ENCODE results near the gene TP53TG5. TPM values are rescaled to one million over a fixed set of nuclear protein-coding genes. Genes with fewer than 3 reads are reported as not detected.
A peak's percentile ranks its signal among the peaks of the same experiment; 100 is the strongest.

The TP53TG5 gene
- total and polyA plus RNA-seq, 10 of the 15 experiments (the other 5 are each of a cell fraction or from before 2014, with no cell fraction given) = 0.24 TPM; not detected in 9

DNA sequence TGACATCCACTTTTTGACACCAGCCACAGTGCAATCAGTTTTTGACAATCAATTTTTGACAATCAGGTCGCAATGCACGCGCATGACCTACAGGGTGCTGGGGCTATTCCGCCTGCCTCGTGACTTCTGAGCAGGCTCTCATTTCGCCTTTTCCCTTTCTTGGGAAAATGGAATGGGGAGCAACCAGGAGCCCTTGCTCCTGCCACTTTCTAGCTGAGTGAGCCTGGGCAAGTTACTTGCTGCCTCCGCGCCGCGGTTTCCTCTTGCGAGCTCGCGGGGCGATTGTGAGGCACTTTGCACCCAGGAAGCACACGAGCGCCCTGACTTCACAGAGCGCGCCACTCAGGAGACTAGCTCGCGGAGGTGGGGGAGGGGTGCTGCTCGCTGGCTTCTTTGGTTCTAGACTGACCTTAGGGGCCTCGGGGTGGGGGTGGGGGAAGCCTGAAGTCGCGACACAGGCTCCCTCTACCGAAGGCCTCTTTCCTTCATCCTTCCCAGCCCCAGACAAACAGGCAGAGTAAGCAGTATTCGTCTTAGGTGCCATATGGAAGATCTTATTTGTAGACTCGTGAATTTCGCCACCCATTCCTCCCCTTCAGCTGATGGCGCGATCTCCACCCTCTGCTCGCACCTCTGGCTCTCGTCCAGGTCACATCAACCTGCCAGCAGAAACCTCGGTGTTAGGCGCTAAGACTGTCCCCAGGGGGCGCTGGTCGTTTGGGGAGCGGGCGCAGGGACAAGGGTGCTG lies 4.6 kb downstream of the TP53TG5 start:
- no peaks in the 10 kb centered on the region for H3K9me3 ChIP-seq (replicated peaks; ENCODE audit: control insufficient read depth, insufficient read depth, low read length)
- intact Hi-C loops (cut with micrococcal nuclease; ENCODE audit: unreplicated experiment) (loop anchor here (1.0 kb wide), 1 partner anchor 64 kb away; no protein-coding TSS in a partner anchor), in situ Hi-C loops (cut with MboI) (loop anchor here (5.0 kb wide), 1 partner anchor 64 kb away; no protein-coding TSS in a partner anchor)
- no peaks in the 10 kb centered on the region for H3K79me2 ChIP-seq (ENCODE audit: control insufficient read depth, insufficient read depth, low read length)
- H4K20me1 ChIP-seq (ENCODE audit: control insufficient read depth, insufficient read depth) = no peaks in the 10 kb centered on the region
- DNase-seq (ENCODE audit: low read depth, low spot score) (no peak), FAIRE-seq (peak; percentile 95), ATAC-seq (peak; percentile 98)
- H3K27ac ChIP-seq (ENCODE audit: control insufficient read depth, insufficient read depth) = no peak overlapping the region
- POLR2A ChIA-PET = interaction anchor here (0.7 to 2.5 kb wide), 5 partner anchors 11 to 64 kb away, joined by 3 to 8 read pairs (median 4); partner anchors contain the start of genes PIGT and SYS1
- SMC1A ChIA-PET (ENCODE audit: uncharacterized antibody, unreplicated experiment) = interaction anchor here (0.6 to 19.8 kb wide), 22 partner anchors 11 to 537 kb away, joined by 3 to 440 read pairs (median 4); partner anchors contain the start of genes PIGT, SYS1 and WFDC10A
- H3K4me2 ChIP-seq (ENCODE audit: control insufficient read depth, insufficient read depth) = peak overlapping the region; percentile 89
- peak overlapping the region; percentile 59; the same call in 1 of the 2 replicates for H3K4me3 ChIP-seq
- peaks cover 15% of the 10 kb centered on the region for H3K4me1 ChIP-seq (ENCODE audit: control insufficient read depth, insufficient read depth, low read length)
- H3K27me3 ChIP-seq (replicated peaks in 1 of 2; ENCODE audit: control insufficient read depth in 2 of 2, insufficient read depth in 2 of 2, low read length in 1 of 2) = no peaks in the 10 kb centered on the region
- peak overlapping the region; percentile 43; the same call in 1 of the 2 replicates for H2AFZ ChIP-seq (ENCODE audit: control insufficient read depth, low read depth, low read length)
- CTCF ChIA-PET = interaction anchor here (0.6 to 19.4 kb wide), 32 partner anchors 11 to 464 kb away, joined by 3 to 685 read pairs (median 5); partner anchors contain the start of genes PABPC1L, PIGT and SYS1
- WGBS (ENCODE audit: insufficient coverage, insufficient replicate concordance, low lambda C conversion rate, missing lambda C conversion rate) = 2% methylated on average over 36 of the region's 38 CpGs
- no TSS peak for BruUV-seq (replicated peaks)
- RAD21 ChIA-PET (ENCODE audit: unreplicated experiment) = interaction anchor here (0.7 to 17.6 kb wide), 18 partner anchors 10 to 397 kb away, joined by 3 to 394 read pairs (median 8); partner anchors contain the start of genes PIGT and SYS1
- no peaks in the 10 kb centered on the region for H3K36me3 ChIP-seq (ENCODE audit: control insufficient read depth in 2 of 2, insufficient read depth in 2 of 2, low read length in 1 of 2)
- no peak overlapping the region for H3K9ac ChIP-seq (ENCODE audit: control insufficient read depth, insufficient read depth, low read length)
- TF ChIP-seq GABPA (IDR thresholded peaks at IDR 0.05; ENCODE audit: low read depth) (no peak), RELA (IDR thresholded peaks at IDR 0.05; ENCODE audit: borderline replicate concordance, partially characterized antibody) (no peak), EP300 (IDR thresholded peaks at IDR 0.05; ENCODE audit: borderline replicate concordance in 1 of 2, control insufficient read depth in 1 of 2, low read depth in 2 of 2, low read length in 2 of 2) (no peak), ASH2L (IDR thresholded peaks at IDR 0.05; ENCODE audit: borderline replicate concordance, low read depth) (no peak), TAF1 (IDR thresholded peaks at IDR 0.05; ENCODE audit: borderline replicate concordance, low read depth, low read length) (no peak), NRF1 (conservative IDR thresholded peaks at IDR 0.05; ENCODE audit: low read depth, low read length) (no peak), PAX8 (IDR thresholded peaks at IDR 0.05) (no peak), ZNF24 (IDR thresholded peaks at IDR 0.05) (no peak), ZNF274 (IDR thresholded peaks at IDR 0.05; ENCODE audit: insufficient read depth, insufficient read length) (no peak), HDAC2 (IDR thresholded peaks at IDR 0.05) (no peak), CEBPB (IDR thresholded peaks at IDR 0.05; ENCODE audit: borderline replicate concordance in 1 of 2, low read depth in 2 of 2, low read length in 2 of 2) (no peak)
- TF ChIP-seq, protein P1, sequence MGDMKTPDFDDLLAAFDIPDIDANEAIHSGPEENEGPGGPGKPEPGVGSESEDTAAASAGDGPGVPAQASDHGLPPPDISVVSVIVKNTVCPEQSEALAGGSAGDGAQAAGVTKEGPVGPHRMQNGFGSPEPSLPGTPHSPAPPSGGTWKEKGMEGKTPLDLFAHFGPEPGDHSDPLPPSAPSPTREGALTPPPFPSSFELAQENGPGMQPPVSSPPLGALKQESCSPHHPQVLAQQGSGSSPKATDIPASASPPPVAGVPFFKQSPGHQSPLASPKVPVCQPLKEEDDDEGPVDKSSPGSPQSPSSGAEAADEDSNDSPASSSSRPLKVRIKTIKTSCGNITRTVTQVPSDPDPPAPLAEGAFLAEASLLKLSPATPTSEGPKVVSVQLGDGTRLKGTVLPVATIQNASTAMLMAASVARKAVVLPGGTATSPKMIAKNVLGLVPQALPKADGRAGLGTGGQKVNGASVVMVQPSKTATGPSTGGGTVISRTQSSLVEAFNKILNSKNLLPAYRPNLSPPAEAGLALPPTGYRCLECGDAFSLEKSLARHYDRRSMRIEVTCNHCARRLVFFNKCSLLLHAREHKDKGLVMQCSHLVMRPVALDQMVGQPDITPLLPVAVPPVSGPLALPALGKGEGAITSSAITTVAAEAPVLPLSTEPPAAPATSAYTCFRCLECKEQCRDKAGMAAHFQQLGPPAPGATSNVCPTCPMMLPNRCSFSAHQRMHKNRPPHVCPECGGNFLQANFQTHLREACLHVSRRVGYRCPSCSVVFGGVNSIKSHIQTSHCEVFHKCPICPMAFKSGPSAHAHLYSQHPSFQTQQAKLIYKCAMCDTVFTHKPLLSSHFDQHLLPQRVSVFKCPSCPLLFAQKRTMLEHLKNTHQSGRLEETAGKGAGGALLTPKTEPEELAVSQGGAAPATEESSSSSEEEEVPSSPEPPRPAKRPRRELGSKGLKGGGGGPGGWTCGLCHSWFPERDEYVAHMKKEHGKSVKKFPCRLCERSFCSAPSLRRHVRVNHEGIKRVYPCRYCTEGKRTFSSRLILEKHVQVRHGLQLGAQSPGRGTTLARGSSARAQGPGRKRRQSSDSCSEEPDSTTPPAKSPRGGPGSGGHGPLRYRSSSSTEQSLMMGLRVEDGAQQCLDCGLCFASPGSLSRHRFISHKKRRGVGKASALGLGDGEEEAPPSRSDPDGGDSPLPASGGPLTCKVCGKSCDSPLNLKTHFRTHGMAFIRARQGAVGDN (IDR thresholded peaks at IDR 0.05) = 0 out of 2 replicates have a peak, but pooled peaks have one; percentile 34
- TF ChIP-seq, protein P2, sequence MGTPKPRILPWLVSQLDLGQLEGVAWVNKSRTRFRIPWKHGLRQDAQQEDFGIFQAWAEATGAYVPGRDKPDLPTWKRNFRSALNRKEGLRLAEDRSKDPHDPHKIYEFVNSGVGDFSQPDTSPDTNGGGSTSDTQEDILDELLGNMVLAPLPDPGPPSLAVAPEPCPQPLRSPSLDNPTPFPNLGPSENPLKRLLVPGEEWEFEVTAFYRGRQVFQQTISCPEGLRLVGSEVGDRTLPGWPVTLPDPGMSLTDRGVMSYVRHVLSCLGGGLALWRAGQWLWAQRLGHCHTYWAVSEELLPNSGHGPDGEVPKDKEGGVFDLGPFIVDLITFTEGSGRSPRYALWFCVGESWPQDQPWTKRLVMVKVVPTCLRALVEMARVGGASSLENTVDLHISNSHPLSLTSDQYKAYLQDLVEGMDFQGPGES (IDR thresholded peaks at IDR 0.05) = no peak
- TF ChIP-seq, protein P3, sequence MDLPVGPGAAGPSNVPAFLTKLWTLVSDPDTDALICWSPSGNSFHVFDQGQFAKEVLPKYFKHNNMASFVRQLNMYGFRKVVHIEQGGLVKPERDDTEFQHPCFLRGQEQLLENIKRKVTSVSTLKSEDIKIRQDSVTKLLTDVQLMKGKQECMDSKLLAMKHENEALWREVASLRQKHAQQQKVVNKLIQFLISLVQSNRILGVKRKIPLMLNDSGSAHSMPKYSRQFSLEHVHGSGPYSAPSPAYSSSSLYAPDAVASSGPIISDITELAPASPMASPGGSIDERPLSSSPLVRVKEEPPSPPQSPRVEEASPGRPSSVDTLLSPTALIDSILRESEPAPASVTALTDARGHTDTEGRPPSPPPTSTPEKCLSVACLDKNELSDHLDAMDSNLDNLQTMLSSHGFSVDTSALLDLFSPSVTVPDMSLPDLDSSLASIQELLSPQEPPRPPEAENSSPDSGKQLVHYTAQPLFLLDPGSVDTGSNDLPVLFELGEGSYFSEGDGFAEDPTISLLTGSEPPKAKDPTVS (IDR thresholded peaks at IDR 0.05; ENCODE audit: low read depth, low read length) = no peak

Data from GM12878 (cell line).